ENCODE results near the gene HIPK2.

DNA sequence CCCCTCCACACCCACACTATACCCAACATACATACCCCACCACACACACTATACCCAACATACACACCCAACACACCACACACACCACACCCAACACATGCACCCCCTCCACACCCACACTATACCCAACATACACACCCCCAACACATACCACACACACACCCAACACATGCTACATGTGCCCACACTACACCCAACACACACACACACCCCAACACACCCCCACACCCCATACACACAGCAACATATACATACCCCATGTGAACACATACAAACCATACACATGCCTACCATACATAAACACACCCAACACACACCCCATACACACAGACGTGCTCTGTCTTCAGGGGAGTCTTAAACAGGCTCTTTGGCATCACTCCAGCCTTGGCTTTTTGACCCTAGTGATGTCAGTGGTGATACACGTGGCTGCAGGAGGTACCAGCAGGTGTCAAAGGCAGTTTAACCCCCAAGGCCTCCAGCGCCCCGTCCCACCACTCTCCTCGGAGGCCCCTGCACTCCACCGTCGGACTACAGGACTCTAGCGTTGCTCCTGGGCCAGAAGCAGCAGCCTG, 73.4 kb downstream of the HIPK2 start:
- TF ChIP-seq CTCF (IDR thresholded peaks at IDR 0.05) (no peak), POLR2AphosphoS5 (IDR thresholded peaks at IDR 0.05) (no peak), POLR2A (IDR thresholded peaks at IDR 0.05) (no peak), EP300 (IDR thresholded peaks at IDR 0.05) (no peak)
